HG03280 (cell line): ENCODE measurements around the gene MTMR10.

Experiments used
- ATAC-seq: cut with Tn5 transposase; IDR thresholded peaks from one replicate; pipeline ENCODE4 v1.9.1; 2021; ENCODE audit warnings: mild to moderate bottlenecking, moderate library complexity; ENCODE audit not compliant: unreplicated experiment

MTMR10 gene

GRCh38 chr15:31013863-31014607 is 22.6 kb upstream of the MTMR10 start:
- ATAC-seq: no peak

GRCh38 chr15:31012455-31012854 is 21.0 kb upstream of the MTMR10 start:
- no peak for ATAC-seq

- ATAC-seq: no peak
Measured at GRCh38 chr15:31010036-31010435, 18.6 kb upstream of the MTMR10 start.

- ATAC-seq: no peak
Measured at GRCh38 chr15:31005660-31006059, 14.2 kb upstream of the MTMR10 start.

- ATAC-seq: peak; percentile 83
Measured at GRCh38 chr15:31004220-31004733, 12.8 kb upstream of the MTMR10 start.

- no peak for ATAC-seq
Measured at GRCh38 chr15:31001702-31002101, 10.3 kb upstream of the MTMR10 start.

- ATAC-seq: no peak
Measured at GRCh38 chr15:30999729-31000128, 8.3 kb upstream of the MTMR10 start.

GRCh38 chr15:30997270-30997669 is 5.8 kb upstream of the MTMR10 start:
- ATAC-seq: no peak

GRCh38 chr15:30992249-30992864 is 929 bp upstream of the MTMR10 start:
- ATAC-seq: no peak

- peak; percentile 9 for ATAC-seq
Measured at GRCh38 chr15:30990446-30991254, 778 bp downstream of the MTMR10 start.

GRCh38 chr15:30990036-30990435 is 1.4 kb downstream of the MTMR10 start:
- no peak for ATAC-seq

- no peak for ATAC-seq
Measured at GRCh38 chr15:30985081-30985531, 6.3 kb downstream of the MTMR10 start.

GRCh38 chr15:30984542-30984941 is 6.9 kb downstream of the MTMR10 start:
- ATAC-seq: no peak

- no peak for ATAC-seq
Measured at GRCh38 chr15:30984118-30984517, 7.3 kb downstream of the MTMR10 start.

GRCh38 chr15:30979457-30979856 is 12.0 kb downstream of the MTMR10 start:
- ATAC-seq: no peak

- no peak for ATAC-seq
Measured at GRCh38 chr15:30978328-30978727, 13.1 kb downstream of the MTMR10 start.

GRCh38 chr15:30974112-30974511 is 17.3 kb downstream of the MTMR10 start:
- ATAC-seq: no peak

- no peak for ATAC-seq
Measured at GRCh38 chr15:30973379-30973778, 18.0 kb downstream of the MTMR10 start.

GRCh38 chr15:30969724-30970123 is 21.7 kb downstream of the MTMR10 start:
- no peak for ATAC-seq

- no peak for ATAC-seq
Measured at GRCh38 chr15:30963681-30964080, 27.7 kb downstream of the MTMR10 start.

- no peak for ATAC-seq
Measured at GRCh38 chr15:30962659-30963058, 28.8 kb downstream of the MTMR10 start.
